RWPE1 (cell line): ENCODE measurements around the gene ISG20L2.
A peak's percentile ranks its signal among the peaks of the same experiment; 100 is the strongest.

Experiments
- CTCF ChIA-PET: fragments of 350-600 bp; sonication (Branson Sonifier 250); formaldehyde crosslinking; extraction: SDS; loops from one replicate; lab custom pipeline; 2021; lab: Yijun Ruan, JAX
- POLR2A ChIA-PET: fragments of 400-600 bp; formaldehyde crosslinking; extraction: SDS; loops from one replicate; lab custom pipeline; 2020; ENCODE audit warnings: antibody characterized with exemption; ENCODE audit not compliant: low non-redundant PET; lab: Yijun Ruan, JAX
- DNase-seq: peaks from one replicate; pipeline ENCODE4 v3.0.0; 2012; ENCODE audit warnings: low spot score
- H3K27ac ChIP-seq: fragments of 450-650 bp; 2 replicates; pipeline ENCODE4 v1.5.1; 2017
- TF ChIP-seq, protein P1 (sequence below): fragments of 450-650 bp; conservative IDR thresholded peaks from 2 replicates; pipeline ENCODE4 v1.5.1; 2017; ENCODE audit warnings: low read depth, mild to moderate bottlenecking

ISG20L2 gene

DNA sequence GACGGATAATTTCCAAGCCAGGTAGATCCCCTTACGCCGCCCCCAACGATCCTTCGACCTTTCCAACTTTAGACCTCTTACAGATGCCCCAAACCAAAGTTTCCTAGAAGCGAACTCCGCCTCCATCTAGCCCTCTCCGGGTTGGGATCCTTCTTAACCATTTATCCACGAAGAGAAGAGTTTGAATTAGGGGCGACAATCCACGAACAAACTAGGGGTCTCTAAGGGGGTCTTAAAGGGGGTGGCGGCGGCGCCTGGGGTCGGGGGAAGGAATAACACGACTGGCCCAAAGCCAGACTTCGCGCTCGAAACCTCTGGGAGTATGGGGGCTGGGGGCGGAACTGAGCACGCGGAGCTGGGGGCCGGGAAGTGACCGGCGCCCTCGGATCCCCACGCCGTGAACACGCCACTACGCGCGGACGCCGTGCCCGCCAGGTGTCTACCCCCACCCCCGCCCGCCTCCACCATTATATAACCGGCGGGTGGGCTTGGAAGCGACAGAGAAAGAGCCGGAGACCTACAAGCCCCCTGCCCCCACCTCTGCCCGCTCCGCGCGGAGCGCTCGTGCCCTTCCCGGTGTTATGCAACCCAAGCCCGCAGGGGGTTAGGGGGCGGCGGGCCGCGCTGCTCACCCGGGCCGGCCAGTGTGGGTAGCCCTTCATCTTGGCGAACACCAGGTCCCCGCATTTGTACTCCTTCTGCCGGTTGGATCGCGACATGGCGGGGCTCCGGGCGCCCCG is 22.3 kb upstream of the ISG20L2 start:
- DNase-seq: no peak
- POLR2A ChIA-PET: interaction anchor here (0.7 to 1.6 kb wide), 5 partner anchors 10 to 63 kb away, joined by 3 to 7 read pairs (median 4); partner anchors contain the start of gene PRCC
- TF ChIP-seq, protein P1, sequence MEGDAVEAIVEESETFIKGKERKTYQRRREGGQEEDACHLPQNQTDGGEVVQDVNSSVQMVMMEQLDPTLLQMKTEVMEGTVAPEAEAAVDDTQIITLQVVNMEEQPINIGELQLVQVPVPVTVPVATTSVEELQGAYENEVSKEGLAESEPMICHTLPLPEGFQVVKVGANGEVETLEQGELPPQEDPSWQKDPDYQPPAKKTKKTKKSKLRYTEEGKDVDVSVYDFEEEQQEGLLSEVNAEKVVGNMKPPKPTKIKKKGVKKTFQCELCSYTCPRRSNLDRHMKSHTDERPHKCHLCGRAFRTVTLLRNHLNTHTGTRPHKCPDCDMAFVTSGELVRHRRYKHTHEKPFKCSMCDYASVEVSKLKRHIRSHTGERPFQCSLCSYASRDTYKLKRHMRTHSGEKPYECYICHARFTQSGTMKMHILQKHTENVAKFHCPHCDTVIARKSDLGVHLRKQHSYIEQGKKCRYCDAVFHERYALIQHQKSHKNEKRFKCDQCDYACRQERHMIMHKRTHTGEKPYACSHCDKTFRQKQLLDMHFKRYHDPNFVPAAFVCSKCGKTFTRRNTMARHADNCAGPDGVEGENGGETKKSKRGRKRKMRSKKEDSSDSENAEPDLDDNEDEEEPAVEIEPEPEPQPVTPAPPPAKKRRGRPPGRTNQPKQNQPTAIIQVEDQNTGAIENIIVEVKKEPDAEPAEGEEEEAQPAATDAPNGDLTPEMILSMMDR: no peak
- CTCF ChIA-PET: interaction anchor here (0.5 to 1.6 kb wide), 3 partner anchors 25 to 32 kb away, joined by 3 to 5 read pairs (median 4); no protein-coding TSS in a partner anchor
- H3K27ac ChIP-seq: peak overlapping the region; percentile 99

DNA sequence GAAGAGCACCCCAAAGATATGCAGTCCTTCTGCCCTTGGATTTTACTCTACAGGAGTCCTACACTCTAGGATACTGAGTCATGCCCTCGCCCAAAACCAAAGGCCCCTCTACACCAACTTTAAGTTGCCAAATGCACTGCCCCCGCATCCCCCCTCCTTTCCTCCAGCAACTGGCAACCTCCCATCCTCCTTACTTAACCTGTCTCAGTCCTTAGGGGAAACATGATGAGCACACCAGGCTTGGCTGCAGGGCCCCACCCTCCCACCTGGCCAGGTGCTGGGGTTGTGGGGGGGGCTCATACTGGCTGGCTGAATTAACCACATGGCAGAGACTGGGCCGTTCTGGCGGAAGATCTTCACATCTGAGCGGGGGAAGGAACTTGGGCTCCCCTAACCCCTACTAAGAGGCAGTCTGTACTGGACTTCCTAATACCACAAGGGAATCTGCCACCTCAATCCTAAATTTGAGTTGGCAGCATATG is 21.7 kb upstream of the ISG20L2 start:
- peak; percentile 81 for DNase-seq
- ChIA-PET POLR2A (no interaction called here), CTCF (interaction anchor here (1.6 kb wide), 1 partner anchor 24 kb away, joined by 5 read pairs; no protein-coding TSS in a partner anchor)
- peak overlapping the region; percentile 99 for H3K27ac ChIP-seq
- TF ChIP-seq, protein P1: no peak

DNA sequence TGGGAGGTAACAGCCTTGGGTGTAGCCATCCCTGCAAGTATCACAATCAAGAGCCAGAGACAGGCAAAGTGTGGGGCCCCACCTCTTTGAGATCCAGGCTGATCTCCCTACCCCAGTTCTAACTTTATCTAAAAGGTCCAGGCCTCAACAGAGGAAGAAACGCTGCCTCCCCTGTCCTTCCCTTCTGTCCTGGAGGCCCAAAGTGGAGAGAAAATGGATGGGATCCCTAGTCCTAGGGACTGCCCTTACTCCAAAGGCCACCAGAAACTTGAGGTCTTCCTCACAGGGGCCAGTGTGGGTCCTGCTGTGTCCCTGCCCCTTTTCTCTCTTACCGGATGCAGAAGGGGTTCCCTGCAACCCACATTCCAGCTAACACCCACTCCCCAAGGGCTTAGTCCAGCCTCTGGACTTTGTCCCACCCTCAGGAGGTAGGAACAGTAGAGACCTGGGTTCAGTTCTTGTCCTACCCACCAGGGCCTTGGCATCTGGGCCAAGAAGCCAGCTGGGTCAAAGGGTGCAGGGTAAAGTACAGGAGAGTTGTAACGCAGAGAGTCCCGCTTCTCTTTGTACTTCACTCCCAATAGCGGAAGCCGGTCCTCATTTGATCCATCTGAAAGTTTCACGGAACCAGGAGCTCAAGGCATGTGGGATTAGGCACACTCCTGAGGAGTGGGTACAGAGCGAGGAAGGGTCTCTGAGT is 21.0 kb upstream of the ISG20L2 start:
- peak overlapping the region; percentile 99 for H3K27ac ChIP-seq
- TF ChIP-seq, protein P1: no peak
- ChIA-PET CTCF (interaction anchor here (1.6 kb wide), 1 partner anchor 24 kb away, joined by 5 read pairs; no protein-coding TSS in a partner anchor), POLR2A (interaction anchor here (0.5 kb wide), 1 partner anchor 11 kb away, joined by 3 read pairs; no protein-coding TSS in a partner anchor)
- DNase-seq: no peak

DNA sequence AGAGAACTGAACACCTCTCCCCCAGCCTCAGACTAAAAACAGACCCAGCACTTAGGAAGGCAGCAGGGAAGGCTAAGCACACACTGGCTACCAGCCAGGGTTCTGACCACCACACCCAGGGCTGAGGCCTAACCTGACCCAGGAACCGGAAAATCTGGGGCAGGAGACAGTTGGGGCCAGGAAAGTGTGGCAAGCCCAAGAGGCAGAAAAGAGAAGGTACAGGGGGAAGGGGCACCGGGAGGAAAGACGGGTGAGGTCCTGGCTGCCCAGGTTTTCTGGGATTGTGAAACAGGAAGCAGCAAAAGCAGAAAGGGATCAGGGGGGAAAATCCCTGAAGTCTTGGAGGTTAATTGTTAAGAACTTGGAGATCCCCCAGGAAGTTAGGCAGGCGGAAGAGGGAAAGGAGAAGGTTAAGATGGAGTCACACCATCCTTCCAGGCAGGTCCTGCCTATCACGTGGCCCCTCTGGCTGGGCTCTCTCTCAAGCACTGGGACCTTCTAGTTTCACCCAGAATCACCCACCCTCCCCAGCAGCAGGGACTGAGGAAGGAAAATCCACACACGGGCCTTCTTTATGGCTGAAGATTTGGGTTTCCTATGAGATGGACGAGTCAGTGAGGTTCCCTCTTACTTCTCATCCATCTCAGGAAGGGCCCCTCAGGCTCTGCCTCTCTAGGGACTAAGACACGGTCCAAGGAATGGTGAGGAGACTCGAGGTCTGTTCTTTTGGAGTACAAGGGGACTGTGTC is 20.3 kb upstream of the ISG20L2 start:
- DNase-seq: no peak
- POLR2A ChIA-PET: no interaction called here
- H3K27ac ChIP-seq: peak overlapping the region; percentile 99
- CTCF ChIA-PET: no interaction called here
- TF ChIP-seq, protein P1: no peak

DNA sequence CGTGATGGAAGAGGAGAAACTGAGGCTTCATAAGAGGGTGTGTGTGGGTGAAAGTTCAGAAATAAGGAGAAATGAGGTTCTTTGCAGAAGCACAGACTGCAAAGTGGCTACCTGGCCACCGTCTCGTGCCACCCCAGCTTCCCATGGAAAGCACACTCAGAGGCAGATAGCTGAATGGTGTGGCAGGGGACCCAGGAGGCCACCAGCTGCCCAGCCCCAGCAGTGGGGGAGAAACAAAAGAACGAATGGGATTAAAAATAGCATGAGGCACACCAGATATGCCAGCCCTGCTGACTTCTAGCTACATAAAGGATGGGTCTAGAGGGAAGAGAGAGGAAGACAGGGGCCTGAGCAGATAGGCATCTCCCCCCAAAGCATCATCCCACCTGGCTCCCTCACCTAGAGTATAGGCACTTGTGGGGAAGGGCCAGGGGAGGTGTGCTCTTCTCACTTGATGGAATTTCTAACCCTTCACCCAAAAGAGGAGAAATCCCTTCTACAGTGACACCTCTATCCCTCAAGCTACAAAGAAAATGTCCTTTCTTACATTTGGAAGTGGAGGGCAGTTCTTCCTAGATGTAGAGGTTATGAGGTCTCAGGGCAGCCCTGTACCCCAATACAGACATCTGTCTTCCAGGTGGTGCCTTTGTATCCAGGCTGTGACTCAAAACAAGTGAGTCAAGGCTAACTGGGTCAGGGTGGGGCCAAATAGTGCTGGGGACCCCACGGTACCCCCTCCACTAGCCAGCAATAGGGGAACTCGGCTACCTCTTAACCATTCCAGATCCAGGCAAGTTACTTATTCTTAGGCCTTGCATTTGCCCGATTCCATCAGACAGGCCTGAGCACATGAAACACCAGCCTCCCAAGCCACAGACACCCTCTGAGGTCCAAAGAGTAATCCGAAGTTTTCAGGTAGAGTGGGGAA is 19.4 kb upstream of the ISG20L2 start:
- ChIA-PET POLR2A (interaction anchor here (0.6 kb wide), 1 partner anchor 13 kb away, joined by 3 read pairs; no protein-coding TSS in a partner anchor), CTCF (interaction anchor here (1.1 kb wide), 1 partner anchor 22 kb away, joined by 5 read pairs; no protein-coding TSS in a partner anchor)
- peak overlapping the region; percentile 99 for H3K27ac ChIP-seq
- DNase-seq: no peak
- TF ChIP-seq, protein P1: no peak
